ENCODE data around the gene COL6A3. TPM values are rescaled to one million over a fixed set of nuclear protein-coding genes. Genes with fewer than 3 reads are reported as not detected.

COL6A3 gene
- total RNA-seq: 100 to 1,000 TPM; 233 to 715 (median 381) TPM
- polyA plus RNA-seq: 10 to 100 TPM in 1 of 3 donors, 1 to 10 TPM in 2; 2.8 to 66.9 (median 9.0) TPM

DNA sequence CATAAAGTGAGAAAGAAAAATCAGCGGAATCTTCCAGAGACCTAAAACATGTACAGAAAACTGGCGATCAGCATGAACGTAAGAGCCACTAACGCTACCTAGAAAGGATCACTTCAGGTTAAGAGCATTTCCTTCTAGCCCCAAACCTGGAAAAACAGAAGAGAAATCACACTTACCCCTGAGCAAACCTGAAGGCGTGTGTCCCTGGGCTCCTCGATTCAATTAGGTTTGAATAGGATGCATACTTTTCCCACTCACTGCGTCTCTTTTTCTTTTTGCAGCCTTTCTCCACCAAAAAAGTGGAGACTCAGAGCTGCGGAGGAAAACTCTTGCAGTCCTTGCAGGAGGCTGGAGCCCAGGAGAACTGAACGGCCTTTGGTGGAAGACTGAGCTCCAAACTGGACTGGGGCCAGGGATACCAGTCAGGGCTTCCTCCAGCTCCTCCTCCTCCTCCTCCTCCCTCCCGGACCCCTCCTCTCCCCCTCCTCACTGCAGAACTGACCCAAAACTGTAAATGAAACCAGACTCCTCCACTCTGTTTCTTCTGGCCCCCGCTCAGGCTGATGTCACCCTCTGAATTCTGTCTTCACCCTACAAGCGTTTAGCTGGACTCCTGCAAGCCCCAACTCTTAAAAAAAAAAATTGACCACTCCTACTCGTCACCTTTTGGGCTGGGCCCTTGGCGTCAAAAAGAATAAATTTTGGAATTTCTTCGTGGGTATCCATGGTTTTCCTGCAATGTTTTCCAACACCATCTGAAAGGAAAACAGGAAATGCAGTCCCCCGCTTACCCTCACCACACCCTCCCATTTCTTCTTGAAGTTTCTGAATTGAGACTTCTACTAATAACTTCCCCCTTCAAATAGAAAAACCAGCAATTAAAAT is at the start of gene COL6A3:
COL6A3 (minus strand) TSS at position 388 of the 885 bp plus-strand sequence. CDS start 17,347 bp downstream, outside the sequence.
- intact Hi-C loops (cut with DNase I): no loop called here
- peaks cover 0 to 19% (median 6%) of the 10 kb centered on the region in 4 donors for H3K4me1 ChIP-seq
- H3K9me3 ChIP-seq: no peaks in the 10 kb centered on the region
- H3K27me3 ChIP-seq: no peaks in the 10 kb centered on the region
- H3K4me3 ChIP-seq: peak within 1 kb of the TSS; percentile 53 to 81 (median 74)
- H3K36me3 ChIP-seq: no peaks in the 10 kb centered on the region
- TF ChIP-seq POLR2A (IDR thresholded peaks at IDR 0.05) (peak; percentile 53 to 56), POLR2AphosphoS5 (IDR thresholded peaks at IDR 0.05) (peak; percentile 67 to 90 (median 86)), EP300 (IDR thresholded peaks at IDR 0.05) (no peak)
- TF ChIP-seq, protein P1, sequence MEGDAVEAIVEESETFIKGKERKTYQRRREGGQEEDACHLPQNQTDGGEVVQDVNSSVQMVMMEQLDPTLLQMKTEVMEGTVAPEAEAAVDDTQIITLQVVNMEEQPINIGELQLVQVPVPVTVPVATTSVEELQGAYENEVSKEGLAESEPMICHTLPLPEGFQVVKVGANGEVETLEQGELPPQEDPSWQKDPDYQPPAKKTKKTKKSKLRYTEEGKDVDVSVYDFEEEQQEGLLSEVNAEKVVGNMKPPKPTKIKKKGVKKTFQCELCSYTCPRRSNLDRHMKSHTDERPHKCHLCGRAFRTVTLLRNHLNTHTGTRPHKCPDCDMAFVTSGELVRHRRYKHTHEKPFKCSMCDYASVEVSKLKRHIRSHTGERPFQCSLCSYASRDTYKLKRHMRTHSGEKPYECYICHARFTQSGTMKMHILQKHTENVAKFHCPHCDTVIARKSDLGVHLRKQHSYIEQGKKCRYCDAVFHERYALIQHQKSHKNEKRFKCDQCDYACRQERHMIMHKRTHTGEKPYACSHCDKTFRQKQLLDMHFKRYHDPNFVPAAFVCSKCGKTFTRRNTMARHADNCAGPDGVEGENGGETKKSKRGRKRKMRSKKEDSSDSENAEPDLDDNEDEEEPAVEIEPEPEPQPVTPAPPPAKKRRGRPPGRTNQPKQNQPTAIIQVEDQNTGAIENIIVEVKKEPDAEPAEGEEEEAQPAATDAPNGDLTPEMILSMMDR (IDR thresholded peaks at IDR 0.05): no peak
- WGBS, 2 donors: 58 to 64% methylated on average over 15 of the region's 16 CpGs
- H3K27ac ChIP-seq: peak within 1 kb of the TSS; percentile 84 to 96 (median 94)
- DNase-seq: peak; percentile 94

GRCh38 chr2:237459741-237460174 is 45.8 kb upstream of the COL6A3 start:
- Histone ChIP-seq H3K27me3 (no peaks in the 10 kb centered on the region), H3K27ac (no peak overlapping the region), H3K9me3 (no peaks in the 10 kb centered on the region), H3K36me3 (no peaks in the 10 kb centered on the region), H3K4me1 (peaks cover 0 to 10% (median 5%) of the 10 kb centered on the region in 4 donors), H3K4me3 (no peak overlapping the region)
- TF ChIP-seq POLR2AphosphoS5 (IDR thresholded peaks at IDR 0.05) (no peak), POLR2A (IDR thresholded peaks at IDR 0.05) (no peak), EP300 (IDR thresholded peaks at IDR 0.05) (no peak)
- TF ChIP-seq, protein P1 (IDR thresholded peaks at IDR 0.05): no peak
- intact Hi-C loops (cut with DNase I): no loop called here
- DNase-seq: no peak
- WGBS, 2 donors: 78 to 83% methylated on average over 3 of the region's 3 CpGs

GRCh38 chr2:237459226-237459625 is 45.3 kb upstream of the COL6A3 start:
- DNase-seq: no peak
- TF ChIP-seq EP300 (IDR thresholded peaks at IDR 0.05) (no peak), POLR2AphosphoS5 (IDR thresholded peaks at IDR 0.05) (no peak), POLR2A (IDR thresholded peaks at IDR 0.05) (no peak)
- TF ChIP-seq, protein P1 (IDR thresholded peaks at IDR 0.05): no peak
- Histone ChIP-seq H3K27me3 (no peaks in the 10 kb centered on the region), H3K27ac (no peak overlapping the region), H3K9me3 (no peaks in the 10 kb centered on the region), H3K4me1 (peaks cover 0 to 10% (median 5%) of the 10 kb centered on the region in 4 donors), H3K4me3 (no peak overlapping the region), H3K36me3 (no peaks in the 10 kb centered on the region)
- intact Hi-C loops (cut with DNase I): no loop called here
- WGBS, 2 donors: 86 to 88% methylated on average over 4 of the region's 4 CpGs

- intact Hi-C loops (cut with DNase I): no loop called here
- Histone ChIP-seq H3K4me3 (no peak overlapping the region), H3K27me3 (no peaks in the 10 kb centered on the region), H3K9me3 (no peaks in the 10 kb centered on the region), H3K36me3 (no peaks in the 10 kb centered on the region), H3K27ac (no peak overlapping the region), H3K4me1 (peaks cover 0 to 10% (median 5%) of the 10 kb centered on the region in 4 donors)
- 81 to 84% methylated on average over 1 of the region's 1 CpG for WGBS, 2 donors
- DNase-seq: no peak
- TF ChIP-seq, protein P1 (IDR thresholded peaks at IDR 0.05): no peak
Observed at GRCh38 chr2:237458519-237458918, 44.6 kb upstream of the COL6A3 start.

Data from sigmoid colon (tissue), 7 donors.